Prostate gland (tissue), 2 donors: ENCODE data around the gene ECE1. TPM values are rescaled to one million over a fixed set of nuclear protein-coding genes. Genes with fewer than 3 reads are reported as not detected.
"Not testable (repeated sequence)": the region's sequence is repeated elsewhere in the genome, so short reads cannot be mapped to it uniquely, and the experiment has no call there.

Experiments used
- DNase-seq: peaks from one replicate; pipeline ENCODE4 v3.0.0-alpha.2; 2019; ENCODE audit warnings: low spot score
- H3K27ac ChIP-seq, 2 donors: fragments of 200-600 bp; sonication (generic); 2 replicates each; pipeline ENCODE4 v1.5.1; 2017 to 2019
- H3K27me3 ChIP-seq: fragments of 200-600 bp; sonication (generic); replicated peaks from 2 replicates; pipeline ENCODE4 v1.5.1; 2019; ENCODE audit not compliant: insufficient read depth
- H3K36me3 ChIP-seq, 2 donors: fragments of 200-600 bp; sonication (generic); 1 replicate in 1 of 2; 2 replicates in 1 of 2; pipeline versions ENCODE4 v1.5.1 to v1.8.1; 2017 to 2019
- H3K4me1 ChIP-seq: fragments of 200-600 bp; sonication (generic); replicated peaks from 2 replicates; pipeline ENCODE4 v1.5.1; 2019
- H3K4me3 ChIP-seq, 2 donors: fragments of 200-600 bp; sonication (generic); 2 replicates each; pipeline ENCODE4 v1.5.1; 2017 to 2019
- H3K9me3 ChIP-seq: fragments of 200-600 bp; sonication (generic); 2 replicates; pipeline ENCODE4 v1.5.1; 2017
- POLR2A ChIP-seq: fragments of 450-650 bp; IDR thresholded peaks from one replicate; pipeline ENCODE4 v1.6.1; 2016; ENCODE audit warnings: antibody characterized with exemption, mild to moderate bottlenecking
- POLR2AphosphoS5 ChIP-seq: sonication (generic); formaldehyde crosslinking; IDR thresholded peaks from one replicate; pipeline ENCODE4 v1.6.1; 2017; ENCODE audit warnings: antibody characterized with exemption
- WGBS: methylation state at CpG from one replicate; pipeline ENCODE4 v1.1.5; 2018; 5-methylcytosine and 5-hydroxymethylcytosine counted together
- intact Hi-C: fragments of 100-400 bp; cut with DNase I; formaldehyde crosslinking; loops from one replicate; pipeline ENCODE4 v1.14.2; 2022
- total RNA-seq, 2 donors: library from RNA; depleted of rRNA; stranded (reverse); fragments of >200 nt; gene quantifications; one replicate each; pipeline ENCODE4 v1.1.0, GENCODE V29; 2016
- TF ChIP-seq, protein P1 (sequence below), 4 experiments: fragments of 200-600 bp in 2 of 4; fragments of 450-650 bp in 2 of 4; sonication (generic) in 2 of 4; IDR thresholded peaks; 1 replicate in 3 of 4; 2 replicates in 1 of 4; pipeline ENCODE4 v1.5.1; 2016 to 2019; ENCODE audit warnings: antibody characterized with exemption in 4 of 4, mild to moderate bottlenecking in 2 of 4, moderate library complexity in 2 of 4

ECE1 gene
- total RNA-seq, 2 donors from 2014 or later: 113 to 146 TPM

DNA sequence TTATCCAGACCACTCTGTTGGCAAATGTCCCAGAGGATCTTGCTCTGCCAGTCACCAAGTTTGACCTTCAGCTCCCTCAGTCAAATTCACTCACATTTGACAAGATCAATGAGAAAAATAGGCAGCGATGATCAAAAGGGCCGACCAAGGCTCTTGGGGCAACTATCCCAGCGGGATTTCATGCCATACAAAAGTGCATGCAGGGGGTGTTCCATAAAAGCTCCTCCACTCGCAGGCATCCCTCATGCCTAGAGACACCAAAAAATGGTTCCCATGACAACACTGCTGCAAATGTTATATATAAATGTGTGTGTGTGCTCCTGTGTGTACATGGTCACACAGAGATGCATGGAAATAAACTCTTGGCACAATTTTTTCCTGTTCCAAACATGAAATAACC is 97.4 kb downstream of the ECE1 start:
- H3K4me3 ChIP-seq: no peak overlapping the region
- no peaks in the 10 kb centered on the region for H3K4me1 ChIP-seq
- 87% methylated on average over 4 of the region's 4 CpGs for WGBS
- DNase-seq: no peak
- no peaks in the 10 kb centered on the region for H3K27me3 ChIP-seq
- H3K27ac ChIP-seq: no peak overlapping the region
- no peaks in the 10 kb centered on the region for H3K36me3 ChIP-seq
- intact Hi-C loops: no loop called here
- H3K9me3 ChIP-seq: no peaks in the 10 kb centered on the region
- TF ChIP-seq POLR2A: no peak
- no peak for TF ChIP-seq POLR2AphosphoS5
- TF ChIP-seq, protein P1, sequence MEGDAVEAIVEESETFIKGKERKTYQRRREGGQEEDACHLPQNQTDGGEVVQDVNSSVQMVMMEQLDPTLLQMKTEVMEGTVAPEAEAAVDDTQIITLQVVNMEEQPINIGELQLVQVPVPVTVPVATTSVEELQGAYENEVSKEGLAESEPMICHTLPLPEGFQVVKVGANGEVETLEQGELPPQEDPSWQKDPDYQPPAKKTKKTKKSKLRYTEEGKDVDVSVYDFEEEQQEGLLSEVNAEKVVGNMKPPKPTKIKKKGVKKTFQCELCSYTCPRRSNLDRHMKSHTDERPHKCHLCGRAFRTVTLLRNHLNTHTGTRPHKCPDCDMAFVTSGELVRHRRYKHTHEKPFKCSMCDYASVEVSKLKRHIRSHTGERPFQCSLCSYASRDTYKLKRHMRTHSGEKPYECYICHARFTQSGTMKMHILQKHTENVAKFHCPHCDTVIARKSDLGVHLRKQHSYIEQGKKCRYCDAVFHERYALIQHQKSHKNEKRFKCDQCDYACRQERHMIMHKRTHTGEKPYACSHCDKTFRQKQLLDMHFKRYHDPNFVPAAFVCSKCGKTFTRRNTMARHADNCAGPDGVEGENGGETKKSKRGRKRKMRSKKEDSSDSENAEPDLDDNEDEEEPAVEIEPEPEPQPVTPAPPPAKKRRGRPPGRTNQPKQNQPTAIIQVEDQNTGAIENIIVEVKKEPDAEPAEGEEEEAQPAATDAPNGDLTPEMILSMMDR (IDR thresholded peaks at IDR 0.05): no peak

DNA sequence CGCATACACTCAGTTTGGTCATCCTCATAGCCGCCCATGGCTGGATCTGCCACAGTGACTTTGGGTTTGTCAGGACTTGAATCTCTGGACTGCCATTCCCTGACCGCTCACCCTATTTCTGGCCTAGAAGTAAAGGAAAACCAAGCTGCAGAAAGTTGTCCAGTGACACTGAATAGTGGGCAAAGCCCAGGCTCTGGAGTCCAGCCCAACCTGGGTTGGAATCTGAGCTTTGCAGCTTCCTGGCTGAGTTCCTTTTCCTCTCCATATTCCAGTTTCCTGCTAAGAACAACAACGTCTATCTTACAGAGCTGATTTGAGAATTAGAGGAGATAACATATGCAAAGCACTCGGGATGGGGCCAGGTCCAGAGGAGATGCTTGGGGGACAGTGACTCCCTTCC is 98.0 kb downstream of the ECE1 start:
- no peak overlapping the region for H3K27ac ChIP-seq
- H3K4me1 ChIP-seq: no peaks in the 10 kb centered on the region
- H3K4me3 ChIP-seq: no peak overlapping the region
- H3K27me3 ChIP-seq: no peaks in the 10 kb centered on the region
- 72% methylated on average over 5 of the region's 5 CpGs for WGBS
- no peak for DNase-seq
- intact Hi-C loops: no loop called here
- TF ChIP-seq POLR2AphosphoS5 (no peak), POLR2A (no peak)
- TF ChIP-seq, protein P1 (IDR thresholded peaks at IDR 0.05): no peak
- no peaks in the 10 kb centered on the region for H3K9me3 ChIP-seq
- H3K36me3 ChIP-seq: no peaks in the 10 kb centered on the region

DNA sequence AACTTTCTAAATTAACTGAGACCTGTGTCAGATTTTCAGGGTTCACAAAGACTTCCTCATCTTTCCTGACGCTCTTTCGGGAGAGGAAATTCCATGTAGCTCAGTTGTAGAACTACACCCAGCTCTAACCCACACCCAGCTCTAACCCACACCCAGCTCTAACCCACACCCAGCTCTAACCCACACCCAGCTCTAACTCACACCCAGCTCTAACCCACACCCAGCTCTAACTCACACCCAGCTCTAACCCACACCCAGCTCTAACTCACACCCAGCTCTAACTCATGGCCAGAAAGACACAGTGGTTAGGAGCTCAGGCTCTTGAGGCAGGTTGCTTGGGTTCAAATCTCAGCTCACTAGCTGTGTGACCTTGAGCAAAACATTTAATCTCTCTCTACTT is 99.5 kb downstream of the ECE1 start:
- intact Hi-C loops, H3K36me3 ChIP-seq, H3K4me3 ChIP-seq, H3K4me1 ChIP-seq, H3K27me3 ChIP-seq, H3K9me3 ChIP-seq, H3K27ac ChIP-seq, DNase-seq: not testable (repeated sequence)
- 84% methylated on average over 2 of the region's 2 CpGs for WGBS

DNA sequence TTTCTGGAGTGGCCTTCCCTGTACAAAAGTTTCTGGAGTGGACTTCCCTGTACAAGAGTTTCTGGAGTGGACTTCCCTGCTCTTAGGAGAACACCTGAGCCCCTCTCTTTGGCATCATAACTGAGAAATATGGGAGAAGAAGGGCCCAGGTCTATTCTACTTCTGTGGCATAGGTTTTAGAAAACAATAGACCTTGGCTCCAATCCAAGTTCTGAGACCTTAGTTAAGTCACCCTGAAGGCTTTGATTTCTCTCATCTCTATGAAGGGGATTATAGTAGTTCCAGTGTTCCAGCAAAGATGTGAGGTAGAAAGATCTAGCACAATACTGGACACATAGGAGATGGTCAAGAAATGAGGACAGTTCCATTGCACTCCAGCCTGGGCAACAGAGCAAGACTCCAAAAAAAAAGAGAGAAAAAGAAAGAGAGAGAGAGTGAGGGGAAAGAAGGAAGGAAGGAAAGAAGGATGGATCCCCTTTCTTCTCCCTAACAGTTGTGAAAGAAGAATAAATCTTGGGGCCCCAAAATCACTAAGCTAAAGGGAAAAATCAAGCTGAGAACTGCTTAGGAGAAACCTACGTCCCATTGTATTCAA is 100.3 kb downstream of the ECE1 start:
- H3K4me3 ChIP-seq: no peak overlapping the region
- H3K27ac ChIP-seq: no peak overlapping the region
- no peaks in the 10 kb centered on the region for H3K9me3 ChIP-seq
- TF ChIP-seq, protein P1 (IDR thresholded peaks at IDR 0.05): no peak
- no peaks in the 10 kb centered on the region for H3K36me3 ChIP-seq
- intact Hi-C loops: no loop called here
- no peak for DNase-seq
- no peaks in the 10 kb centered on the region for H3K27me3 ChIP-seq
- WGBS: 100% methylated on average over 1 of the region's 1 CpG
- no peaks in the 10 kb centered on the region for H3K4me1 ChIP-seq

DNA sequence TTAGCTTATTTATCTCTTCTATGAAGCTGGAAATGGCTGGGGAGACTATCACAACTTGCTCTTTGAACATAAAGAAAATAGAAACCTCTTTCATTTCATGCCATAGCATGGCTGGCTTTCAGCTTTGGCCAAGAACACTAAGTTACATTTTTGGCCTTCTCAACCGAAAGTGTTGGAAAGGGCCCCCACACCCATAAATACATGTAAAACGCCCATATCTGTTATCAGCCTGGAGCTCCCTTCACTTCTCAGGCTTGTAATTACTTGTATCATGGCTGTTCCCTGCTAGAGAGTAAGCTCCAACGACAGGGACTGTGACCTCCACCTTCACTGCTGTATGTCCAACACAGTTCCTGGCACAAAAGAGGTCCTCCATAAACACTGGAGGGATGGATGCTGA is 100.8 kb downstream of the ECE1 start:
- H3K27ac ChIP-seq: no peak overlapping the region
- H3K36me3 ChIP-seq: no peaks in the 10 kb centered on the region
- no peaks in the 10 kb centered on the region for H3K9me3 ChIP-seq
- no peaks in the 10 kb centered on the region for H3K27me3 ChIP-seq
- H3K4me3 ChIP-seq: no peak overlapping the region
- 35% methylated on average over 3 of the region's 3 CpGs for WGBS
- intact Hi-C loops: no loop called here
- no peaks in the 10 kb centered on the region for H3K4me1 ChIP-seq
- TF ChIP-seq POLR2AphosphoS5 (no peak), POLR2A (no peak)
- TF ChIP-seq, protein P1 (IDR thresholded peaks at IDR 0.05): no peak
- DNase-seq: no peak
